ENCODE results near the gene NFE2L1.

- TF ChIP-seq CTCF (IDR thresholded peaks at IDR 0.05; ENCODE audit: low read length) (no peak), EZH2 (optimal IDR thresholded peaks at IDR 0.05; ENCODE audit: low read depth, low read length) (no peak), EZH2phosphoT487 (IDR thresholded peaks at IDR 0.05; ENCODE audit: low read length) (no peak)
Measured at GRCh38 chr17:48052956-48053757, 5.0 kb downstream of the NFE2L1 start.
